ENCODE data around the gene APOA4. TPM values are rescaled to one million over a fixed set of nuclear protein-coding genes. Genes with fewer than 3 reads are reported as not detected.

The APOA4 gene
- total RNA-seq, 1 experiment from 2014 or later: 3.3 TPM

DNA sequence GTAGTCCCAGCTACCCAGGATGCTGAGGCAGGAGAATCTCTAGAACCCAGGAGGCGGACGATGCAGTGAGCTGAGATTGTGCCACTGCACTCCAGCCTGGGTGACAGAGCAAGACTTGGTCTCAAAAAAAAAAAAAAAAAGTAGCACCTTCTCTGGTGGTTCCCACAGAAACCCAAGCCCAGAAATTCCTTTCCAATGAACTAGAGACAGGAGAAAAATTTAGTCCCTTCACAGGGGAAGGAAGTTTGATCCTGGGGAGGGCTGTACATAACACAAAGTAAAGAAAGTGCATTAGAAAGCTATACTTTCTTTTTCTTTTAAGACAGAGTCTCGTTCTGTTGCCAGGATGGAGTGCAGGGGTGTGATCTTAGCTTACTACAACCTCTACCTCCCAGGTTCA is 39.8 kb upstream of the APOA4 start:
- peaks cover 5% of the 10 kb centered on the region for H3K4me1 Mint-ChIP-seq (ENCODE audit: low read depth, unreplicated experiment)
- no peaks in the 10 kb centered on the region for H3K27me3 ChIP-seq (replicated peaks; ENCODE audit: control insufficient read depth, insufficient read depth, low read length)
- no TSS peak for BruUV-seq (replicated peaks)
- peaks cover 57% of the 10 kb centered on the region for H3K36me3 Mint-ChIP-seq (ENCODE audit: insufficient read depth, unreplicated experiment)
- H3K4me3 Mint-ChIP-seq (ENCODE audit: unreplicated experiment): no peak overlapping the region
- no peak overlapping the region for H3K27ac Mint-ChIP-seq (ENCODE audit: unreplicated experiment)
- H3K4me1 ChIP-seq: peaks cover 5% of the 10 kb centered on the region; the same call in 1 of the 2 replicates
- POLR2A ChIA-PET: no interaction called here
- intact Hi-C loops (cut with micrococcal nuclease; ENCODE audit: unreplicated experiment): no loop called here
- no peak overlapping the region for H3K4me3 ChIP-seq (ENCODE audit: low read depth, low read length)
- H3K9me3 ChIP-seq: no peaks in the 10 kb centered on the region
- H3K9me3 Mint-ChIP-seq (ENCODE audit: unreplicated experiment): no peaks in the 10 kb centered on the region
- DNase-seq: no peak
- CTCF ChIA-PET: no interaction called here
- TF ChIP-seq, protein P1, sequence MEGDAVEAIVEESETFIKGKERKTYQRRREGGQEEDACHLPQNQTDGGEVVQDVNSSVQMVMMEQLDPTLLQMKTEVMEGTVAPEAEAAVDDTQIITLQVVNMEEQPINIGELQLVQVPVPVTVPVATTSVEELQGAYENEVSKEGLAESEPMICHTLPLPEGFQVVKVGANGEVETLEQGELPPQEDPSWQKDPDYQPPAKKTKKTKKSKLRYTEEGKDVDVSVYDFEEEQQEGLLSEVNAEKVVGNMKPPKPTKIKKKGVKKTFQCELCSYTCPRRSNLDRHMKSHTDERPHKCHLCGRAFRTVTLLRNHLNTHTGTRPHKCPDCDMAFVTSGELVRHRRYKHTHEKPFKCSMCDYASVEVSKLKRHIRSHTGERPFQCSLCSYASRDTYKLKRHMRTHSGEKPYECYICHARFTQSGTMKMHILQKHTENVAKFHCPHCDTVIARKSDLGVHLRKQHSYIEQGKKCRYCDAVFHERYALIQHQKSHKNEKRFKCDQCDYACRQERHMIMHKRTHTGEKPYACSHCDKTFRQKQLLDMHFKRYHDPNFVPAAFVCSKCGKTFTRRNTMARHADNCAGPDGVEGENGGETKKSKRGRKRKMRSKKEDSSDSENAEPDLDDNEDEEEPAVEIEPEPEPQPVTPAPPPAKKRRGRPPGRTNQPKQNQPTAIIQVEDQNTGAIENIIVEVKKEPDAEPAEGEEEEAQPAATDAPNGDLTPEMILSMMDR (IDR thresholded peaks at IDR 0.05; ENCODE audit: insufficient read depth in 1 of 2, low read depth in 1 of 2, low read length in 1 of 2, severe bottlenecking in 1 of 2, unreplicated experiment in 1 of 2): no peak
- H3K36me3 ChIP-seq (ENCODE audit: control insufficient read depth, insufficient read depth, low read length): peaks cover 19% of the 10 kb centered on the region
- H3K27me3 Mint-ChIP-seq (ENCODE audit: insufficient read depth, unreplicated experiment): no peaks in the 10 kb centered on the region

DNA sequence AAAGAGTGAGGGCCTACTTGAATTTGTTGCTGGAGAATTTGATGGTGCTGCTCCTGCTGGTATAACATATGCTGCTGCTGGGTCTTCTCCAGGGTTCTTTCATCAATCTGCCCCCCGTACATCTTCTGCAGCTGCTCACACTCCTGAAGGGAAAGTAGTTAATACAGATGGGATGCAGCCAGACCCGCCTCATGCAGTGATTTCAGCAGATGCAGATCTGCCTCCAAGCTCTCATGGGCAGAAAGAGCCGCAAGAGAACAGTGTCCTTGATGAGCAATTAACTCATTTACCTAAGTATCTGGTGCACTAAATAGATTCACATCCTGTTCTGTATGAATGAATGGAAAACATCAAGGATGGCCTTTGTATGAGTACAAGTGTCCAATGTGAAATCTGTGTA is 39.1 kb upstream of the APOA4 start:
- no peaks in the 10 kb centered on the region for H3K9me3 Mint-ChIP-seq (ENCODE audit: unreplicated experiment)
- no peak overlapping the region for H3K27ac Mint-ChIP-seq (ENCODE audit: unreplicated experiment)
- Histone ChIP-seq H3K4me3 (ENCODE audit: low read depth, low read length) (no peak overlapping the region), H3K4me1 (peaks cover 10% of the 10 kb centered on the region; the same call in 1 of the 2 replicates), H3K36me3 (ENCODE audit: control insufficient read depth, insufficient read depth, low read length) (peaks cover 21% of the 10 kb centered on the region), H3K27me3 (replicated peaks; ENCODE audit: control insufficient read depth, insufficient read depth, low read length) (no peaks in the 10 kb centered on the region), H3K9me3 (no peaks in the 10 kb centered on the region)
- no peak overlapping the region for H3K4me3 Mint-ChIP-seq (ENCODE audit: unreplicated experiment)
- H3K36me3 Mint-ChIP-seq (ENCODE audit: insufficient read depth, unreplicated experiment): peaks cover 63% of the 10 kb centered on the region
- no peak for DNase-seq
- H3K27me3 Mint-ChIP-seq (ENCODE audit: insufficient read depth, unreplicated experiment): no peaks in the 10 kb centered on the region
- BruUV-seq (replicated peaks): no TSS peak
- TF ChIP-seq, protein P1 (IDR thresholded peaks at IDR 0.05; ENCODE audit: insufficient read depth in 1 of 2, low read depth in 1 of 2, low read length in 1 of 2, severe bottlenecking in 1 of 2, unreplicated experiment in 1 of 2): no peak
- ChIA-PET POLR2A (no interaction called here), CTCF (no interaction called here)
- peaks cover 6% of the 10 kb centered on the region for H3K4me1 Mint-ChIP-seq (ENCODE audit: low read depth, unreplicated experiment)
- intact Hi-C loops (cut with micrococcal nuclease; ENCODE audit: unreplicated experiment): no loop called here

DNA sequence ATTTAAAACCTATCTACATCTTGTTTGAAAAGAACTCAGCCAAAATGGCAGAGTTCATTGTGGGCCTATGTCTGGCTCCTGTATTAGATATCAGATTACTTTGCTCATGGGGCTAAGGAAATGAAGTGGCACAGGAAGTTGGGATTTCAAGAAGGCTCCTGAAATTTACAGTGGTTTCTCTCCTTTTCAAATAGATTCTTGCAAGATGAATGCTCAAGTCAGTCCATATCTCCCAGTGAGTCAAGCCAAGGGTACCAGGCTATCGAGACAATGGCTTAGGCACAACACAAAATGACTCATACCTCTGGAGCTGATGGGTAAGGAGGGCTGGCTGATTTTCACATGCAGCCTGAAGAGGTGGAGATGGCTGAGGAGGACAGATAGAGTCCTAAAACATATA is 38.4 kb upstream of the APOA4 start:
- no peaks in the 10 kb centered on the region for H3K27me3 Mint-ChIP-seq (ENCODE audit: insufficient read depth, unreplicated experiment)
- BruUV-seq (replicated peaks): no TSS peak
- Histone ChIP-seq H3K36me3 (ENCODE audit: control insufficient read depth, insufficient read depth, low read length) (peaks cover 19% of the 10 kb centered on the region), H3K9me3 (no peaks in the 10 kb centered on the region), H3K27me3 (replicated peaks; ENCODE audit: control insufficient read depth, insufficient read depth, low read length) (no peaks in the 10 kb centered on the region), H3K4me3 (ENCODE audit: low read depth, low read length) (no peak overlapping the region), H3K4me1 (peaks cover 10% of the 10 kb centered on the region; the same call in 1 of the 2 replicates)
- ChIA-PET CTCF (interaction anchor here (0.6 kb wide), 1 partner anchor 71 kb away, joined by 4 read pairs; no protein-coding TSS in a partner anchor), POLR2A (no interaction called here)
- DNase-seq: no peak
- H3K4me1 Mint-ChIP-seq (ENCODE audit: low read depth, unreplicated experiment): peaks cover 6% of the 10 kb centered on the region
- H3K4me3 Mint-ChIP-seq (ENCODE audit: unreplicated experiment): no peak overlapping the region
- no peak overlapping the region for H3K27ac Mint-ChIP-seq (ENCODE audit: unreplicated experiment)
- TF ChIP-seq, protein P1 (IDR thresholded peaks at IDR 0.05; ENCODE audit: insufficient read depth in 1 of 2, low read depth in 1 of 2, low read length in 1 of 2, severe bottlenecking in 1 of 2, unreplicated experiment in 1 of 2): no peak
- H3K36me3 Mint-ChIP-seq (ENCODE audit: insufficient read depth, unreplicated experiment): peaks cover 69% of the 10 kb centered on the region
- intact Hi-C loops (cut with micrococcal nuclease; ENCODE audit: unreplicated experiment): no loop called here
- H3K9me3 Mint-ChIP-seq (ENCODE audit: unreplicated experiment): no peaks in the 10 kb centered on the region

Measured in Caco-2 (cell line).